Measurements from ENCODE around the gene SPATA6.

DNA sequence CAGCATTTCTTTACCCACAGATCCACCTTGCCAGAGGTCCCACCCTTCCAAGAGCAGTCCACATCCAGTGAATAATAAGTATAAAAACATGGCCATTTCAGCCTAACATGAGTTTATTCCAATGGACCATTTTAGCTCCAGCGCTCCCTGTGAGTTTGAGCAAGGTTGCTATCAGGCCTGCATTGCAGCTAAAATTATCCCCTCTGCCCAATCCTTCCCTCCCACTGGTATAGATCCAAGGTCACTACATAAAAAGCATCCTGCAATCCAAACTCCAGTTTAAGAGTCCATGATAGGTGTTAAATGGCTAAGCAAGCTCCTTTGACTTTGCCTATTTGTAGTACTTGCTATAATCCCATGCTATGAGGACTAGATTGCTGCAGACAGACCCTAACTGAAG, 213.9 kb downstream of the SPATA6 start:
- TF ChIP-seq, protein P1, sequence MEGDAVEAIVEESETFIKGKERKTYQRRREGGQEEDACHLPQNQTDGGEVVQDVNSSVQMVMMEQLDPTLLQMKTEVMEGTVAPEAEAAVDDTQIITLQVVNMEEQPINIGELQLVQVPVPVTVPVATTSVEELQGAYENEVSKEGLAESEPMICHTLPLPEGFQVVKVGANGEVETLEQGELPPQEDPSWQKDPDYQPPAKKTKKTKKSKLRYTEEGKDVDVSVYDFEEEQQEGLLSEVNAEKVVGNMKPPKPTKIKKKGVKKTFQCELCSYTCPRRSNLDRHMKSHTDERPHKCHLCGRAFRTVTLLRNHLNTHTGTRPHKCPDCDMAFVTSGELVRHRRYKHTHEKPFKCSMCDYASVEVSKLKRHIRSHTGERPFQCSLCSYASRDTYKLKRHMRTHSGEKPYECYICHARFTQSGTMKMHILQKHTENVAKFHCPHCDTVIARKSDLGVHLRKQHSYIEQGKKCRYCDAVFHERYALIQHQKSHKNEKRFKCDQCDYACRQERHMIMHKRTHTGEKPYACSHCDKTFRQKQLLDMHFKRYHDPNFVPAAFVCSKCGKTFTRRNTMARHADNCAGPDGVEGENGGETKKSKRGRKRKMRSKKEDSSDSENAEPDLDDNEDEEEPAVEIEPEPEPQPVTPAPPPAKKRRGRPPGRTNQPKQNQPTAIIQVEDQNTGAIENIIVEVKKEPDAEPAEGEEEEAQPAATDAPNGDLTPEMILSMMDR (conservative IDR thresholded peaks at IDR 0.05; ENCODE audit: low read depth, low read length) = no peak
- no peak for TF ChIP-seq POLR2A (IDR thresholded peaks at IDR 0.05; ENCODE audit: low read depth, low read length)
- no peak for TF ChIP-seq ELK1 (IDR thresholded peaks at IDR 0.05; ENCODE audit: borderline replicate concordance, low read depth, low read length)
- TF ChIP-seq RAD21 (IDR thresholded peaks at IDR 0.05; ENCODE audit: low read length) = no peak
- no peak for TF ChIP-seq MAFK (IDR thresholded peaks at IDR 0.05; ENCODE audit: low read depth, low read length)
- TF ChIP-seq RFX5 (IDR thresholded peaks at IDR 0.05; ENCODE audit: low read depth, low read length) = no peak
- no peak for TF ChIP-seq CEBPB (IDR thresholded peaks at IDR 0.05; ENCODE audit: low read depth, low read length)
- no peak for TF ChIP-seq FOS (IDR thresholded peaks at IDR 0.05; ENCODE audit: low read depth, low read length)
- TF ChIP-seq, protein P2, sequence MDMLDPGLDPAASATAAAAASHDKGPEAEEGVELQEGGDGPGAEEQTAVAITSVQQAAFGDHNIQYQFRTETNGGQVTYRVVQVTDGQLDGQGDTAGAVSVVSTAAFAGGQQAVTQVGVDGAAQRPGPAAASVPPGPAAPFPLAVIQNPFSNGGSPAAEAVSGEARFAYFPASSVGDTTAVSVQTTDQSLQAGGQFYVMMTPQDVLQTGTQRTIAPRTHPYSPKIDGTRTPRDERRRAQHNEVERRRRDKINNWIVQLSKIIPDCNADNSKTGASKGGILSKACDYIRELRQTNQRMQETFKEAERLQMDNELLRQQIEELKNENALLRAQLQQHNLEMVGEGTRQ (IDR thresholded peaks at IDR 0.05; ENCODE audit: low read depth, low read length) = no peak
- TF ChIP-seq CHD1 (IDR thresholded peaks at IDR 0.05; ENCODE audit: low read depth, low read length) = no peak
- TF ChIP-seq BHLHE40 (IDR thresholded peaks at IDR 0.05; ENCODE audit: low read depth, low read length) = no peak
- TF ChIP-seq SMC3 (IDR thresholded peaks at IDR 0.05; ENCODE audit: low read depth, low read length) = no peak
- no peak for TF ChIP-seq MXI1 (IDR thresholded peaks at IDR 0.05; ENCODE audit: borderline replicate concordance, low read depth, low read length)
